Activated CD4-positive, alpha-beta T cell treated with anti-CD3 and anti-CD28 coated beads for 48 hours (primary cell): ENCODE measurements around the gene CX3CL1.
"Not testable (repeated sequence)": the region's sequence is repeated elsewhere in the genome, so short reads cannot be mapped to it uniquely, and the experiment has no call there.

Experiments used
- DNase-seq: peaks from one replicate; pipeline ENCODE4 v3.0.0-alpha.2; 2020

Gene CX3CL1

GRCh38 chr16:57383276-57384247 lies 11.3 kb downstream of the CX3CL1 start:
- no peak for DNase-seq

GRCh38 chr16:57384248-57385070 lies 12.2 kb downstream of the CX3CL1 start:
- DNase-seq: no peak

- DNase-seq: no peak
These were observed 12.8 kb downstream of the CX3CL1 start for GRCh38 chr16:57385083-57385482.

GRCh38 chr16:57386381-57386951 lies 14.2 kb downstream of the CX3CL1 start:
- DNase-seq: no peak

DNA sequence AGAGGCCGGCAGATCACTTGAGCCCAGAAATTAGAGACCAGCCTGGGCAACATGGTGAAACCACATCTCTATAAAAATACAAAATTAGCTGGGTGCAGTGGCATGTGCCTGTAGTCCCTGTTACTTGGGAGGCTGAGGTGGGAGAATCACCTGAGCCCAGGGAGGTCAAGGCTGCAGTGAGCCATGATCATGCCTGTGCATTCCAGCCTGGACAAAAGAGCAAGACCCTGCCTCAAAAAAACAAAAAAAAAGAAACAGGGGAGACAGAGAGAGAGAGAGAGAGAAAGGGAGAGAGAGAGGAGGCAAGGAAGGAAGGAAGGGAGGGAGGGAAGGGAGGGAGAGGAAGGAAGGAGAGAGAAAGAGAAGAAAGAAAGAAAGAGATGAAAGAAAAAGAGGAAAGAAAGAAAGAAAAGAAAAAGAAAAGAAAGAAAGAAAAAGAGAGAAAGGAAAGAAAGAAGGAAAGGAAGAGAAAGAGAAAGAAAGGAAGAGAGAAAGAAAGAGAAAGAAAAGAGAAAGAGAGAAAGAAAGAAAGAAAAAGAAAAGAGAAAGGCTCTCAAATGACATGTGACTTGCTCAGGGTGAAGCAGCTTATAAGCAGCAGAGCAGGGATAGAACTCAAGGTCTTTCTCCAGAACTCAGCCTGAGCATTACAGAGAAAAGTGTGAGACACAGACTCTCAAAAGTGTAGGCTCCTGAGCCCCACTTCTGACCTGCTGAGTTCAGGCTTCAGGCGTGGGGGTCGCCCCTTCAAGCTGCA lies 15.5 kb downstream of the CX3CL1 start:
- no peak for DNase-seq

DNA sequence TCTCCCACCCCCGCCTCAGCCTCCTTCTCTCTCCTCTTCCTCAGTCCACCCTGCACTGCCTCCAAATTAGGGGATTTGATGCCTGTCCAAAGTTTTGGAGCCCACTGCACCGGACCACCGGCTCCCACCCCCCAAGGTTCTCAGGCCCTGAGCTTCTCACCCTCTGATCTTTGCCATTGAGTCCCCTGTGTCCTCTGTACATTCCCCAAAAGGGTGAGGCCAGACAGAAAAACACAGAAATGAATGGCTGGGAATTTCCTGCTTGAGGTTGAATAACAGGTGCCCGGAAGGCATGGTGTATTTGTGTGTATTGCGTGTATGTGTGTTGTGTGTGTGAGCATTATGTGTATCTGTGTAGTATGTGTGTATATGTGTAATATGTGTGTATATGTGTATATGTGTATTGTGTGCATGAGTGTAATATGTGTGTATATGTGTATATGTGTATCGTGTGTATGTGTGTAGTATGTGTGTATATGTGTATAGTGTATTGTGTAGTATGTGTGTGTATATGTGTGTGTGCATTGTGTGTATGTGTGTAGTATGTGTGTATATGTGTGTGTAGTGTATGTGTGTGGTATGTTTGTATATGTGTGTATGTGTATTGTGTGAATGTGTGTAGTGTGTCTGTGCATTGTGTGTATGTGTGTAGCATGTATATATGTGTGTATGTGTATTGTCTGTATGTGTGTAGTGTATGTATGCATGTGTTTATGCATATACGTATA lies 16.2 kb downstream of the CX3CL1 start:
- DNase-seq: no peak

DNA sequence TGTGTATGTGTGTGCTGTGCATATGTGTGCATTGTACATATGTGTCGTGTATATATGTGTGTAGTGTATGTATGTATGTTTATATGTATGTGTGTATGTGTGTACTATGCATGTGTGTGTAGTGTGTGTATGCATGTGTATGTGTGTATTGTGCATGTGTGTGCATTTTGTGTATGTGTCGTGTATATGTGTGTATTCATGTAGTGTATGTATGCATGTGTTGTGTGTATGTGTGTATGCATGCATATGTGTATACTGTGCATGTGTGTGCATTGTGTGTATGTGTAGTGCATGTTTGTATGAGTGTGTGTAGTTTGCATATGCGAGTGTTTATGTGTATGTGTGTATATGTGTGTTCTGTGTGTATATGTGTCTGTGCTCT lies 16.8 kb downstream of the CX3CL1 start:
- DNase-seq: no peak

DNA sequence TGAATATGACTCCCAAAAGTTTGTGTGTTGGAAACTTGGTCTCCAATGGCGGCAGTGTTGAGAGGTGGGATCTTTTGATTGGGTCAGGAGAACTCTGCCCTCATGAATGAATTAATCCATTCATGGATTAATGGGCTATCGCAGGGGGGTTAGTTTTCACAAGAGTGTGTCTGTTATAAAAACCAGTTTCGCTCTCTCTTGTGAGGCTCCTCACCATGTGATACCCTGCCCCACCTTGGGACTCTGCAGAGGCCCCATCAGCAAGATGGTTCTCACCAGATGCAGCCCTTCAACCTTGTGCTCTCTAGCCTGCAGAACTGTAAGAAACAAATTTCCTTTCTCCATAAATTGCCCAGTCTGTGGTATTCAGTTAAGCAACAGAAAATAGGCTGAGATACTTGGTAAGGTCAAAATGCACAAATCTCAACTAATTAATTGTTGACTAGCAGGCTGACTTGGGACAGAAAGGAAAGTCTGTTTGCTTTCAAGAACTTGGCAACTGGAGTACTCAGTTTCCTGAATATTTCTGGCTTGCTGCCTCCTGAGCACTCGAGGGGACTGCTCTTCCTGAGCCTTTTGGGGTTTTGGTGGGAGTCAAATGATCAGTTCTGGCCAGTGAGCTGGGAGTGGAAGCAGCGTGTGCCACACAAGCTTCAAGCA lies 18.5 kb downstream of the CX3CL1 start:
- no peak for DNase-seq

- no peak for DNase-seq
These were observed 19.0 kb downstream of the CX3CL1 start for GRCh38 chr16:57391300-57391699.

GRCh38 chr16:57391708-57392107 lies 19.4 kb downstream of the CX3CL1 start:
- no peak for DNase-seq

DNA sequence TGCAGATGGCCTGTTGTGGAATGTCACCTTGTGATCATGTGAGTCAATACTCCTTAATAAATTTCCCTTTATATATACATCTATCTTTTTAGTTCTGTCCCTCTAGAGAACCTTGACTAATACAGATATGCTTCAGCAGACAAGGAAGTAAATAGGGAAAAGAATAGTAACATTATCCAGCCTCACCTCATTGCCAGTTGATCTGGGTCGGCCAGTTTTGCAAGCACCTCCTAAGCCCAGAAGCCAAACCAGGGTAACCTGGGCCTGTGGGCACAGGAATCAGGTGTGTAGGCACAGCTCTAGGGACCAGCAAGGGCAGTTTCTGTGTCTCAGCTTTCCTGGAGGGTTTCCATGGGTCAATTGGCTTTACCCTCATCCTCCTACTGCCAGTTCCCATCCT lies 20.4 kb downstream of the CX3CL1 start:
- no peak for DNase-seq

DNA sequence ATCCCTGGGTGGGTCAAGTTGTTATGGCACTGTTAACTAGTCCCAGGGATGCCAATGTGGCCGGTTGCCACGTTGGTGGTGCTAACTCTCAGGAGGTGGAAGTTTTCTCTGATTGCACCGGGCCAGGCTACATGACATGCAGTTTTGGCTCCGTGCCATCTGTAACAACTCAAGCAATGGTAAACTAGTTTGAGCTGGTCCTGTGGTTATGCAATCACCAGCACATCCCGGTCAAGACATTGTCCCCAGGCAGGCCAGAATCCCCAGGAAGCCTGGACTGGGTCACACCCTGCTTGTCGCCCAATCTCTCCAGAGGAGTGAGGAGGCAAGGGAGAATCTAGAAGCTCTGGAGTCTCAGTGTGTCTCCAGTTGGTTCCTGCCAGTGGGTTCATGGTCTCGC lies 22.2 kb downstream of the CX3CL1 start:
- DNase-seq: no peak

DNA sequence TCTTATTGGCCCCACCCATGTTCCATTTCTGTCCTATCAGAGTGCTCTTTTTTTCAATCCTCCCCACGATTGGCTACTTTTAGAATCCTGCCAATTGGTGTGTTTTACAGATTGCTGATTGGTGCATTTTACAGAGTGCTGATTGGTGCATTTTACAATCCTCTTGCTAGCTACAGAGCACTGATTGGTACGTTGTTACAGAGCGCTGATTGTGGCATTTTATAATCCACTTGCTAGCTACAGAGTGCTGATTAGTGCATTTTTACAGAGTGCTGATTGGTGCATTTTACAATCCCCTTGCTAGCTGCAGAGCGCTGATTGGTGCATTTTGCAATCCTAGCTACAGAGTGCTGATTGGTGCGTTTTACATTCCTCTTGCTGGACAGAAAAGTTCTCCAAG lies 22.7 kb downstream of the CX3CL1 start:
- DNase-seq: no peak

DNA sequence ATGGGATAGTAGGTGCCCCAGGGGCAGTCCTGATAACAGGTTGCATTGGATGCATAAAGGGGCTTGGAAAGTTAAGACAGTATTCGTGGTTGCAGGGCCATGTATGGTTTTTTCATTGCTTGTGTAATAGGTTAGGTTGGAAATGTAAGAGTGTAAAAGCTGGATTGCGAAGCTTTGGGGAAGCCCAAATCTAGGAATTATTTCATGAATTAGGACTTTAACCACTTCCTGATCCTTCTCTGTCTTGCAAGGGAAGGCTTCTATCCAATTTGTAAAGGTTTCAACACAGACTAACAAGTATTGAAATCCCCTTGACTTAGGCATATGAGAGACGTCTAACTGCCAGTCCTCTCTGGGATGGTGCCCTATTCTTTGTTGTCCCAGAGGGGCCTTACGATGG lies 24.5 kb downstream of the CX3CL1 start:
- DNase-seq: no peak

DNA sequence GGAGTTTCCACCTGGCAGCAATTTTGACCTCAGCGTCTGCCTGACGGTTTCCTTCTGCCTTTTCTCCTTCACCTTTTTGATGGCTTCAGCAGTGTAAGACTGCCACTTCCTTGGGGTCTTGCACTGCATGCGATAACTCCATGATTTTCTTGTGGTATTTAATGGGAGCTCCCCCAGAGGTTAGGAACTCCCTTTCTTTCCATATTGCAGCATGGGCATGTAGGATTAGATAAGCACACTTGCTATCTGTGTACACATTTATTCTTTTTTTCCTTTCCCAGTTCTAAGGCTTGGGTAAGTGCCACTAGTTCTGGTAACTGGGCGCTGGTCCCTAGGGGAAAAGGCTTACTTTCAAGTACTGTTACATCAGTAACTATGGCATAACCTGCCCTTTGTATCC lies 25.2 kb downstream of the CX3CL1 start:
- not testable (repeated sequence) for DNase-seq

DNA sequence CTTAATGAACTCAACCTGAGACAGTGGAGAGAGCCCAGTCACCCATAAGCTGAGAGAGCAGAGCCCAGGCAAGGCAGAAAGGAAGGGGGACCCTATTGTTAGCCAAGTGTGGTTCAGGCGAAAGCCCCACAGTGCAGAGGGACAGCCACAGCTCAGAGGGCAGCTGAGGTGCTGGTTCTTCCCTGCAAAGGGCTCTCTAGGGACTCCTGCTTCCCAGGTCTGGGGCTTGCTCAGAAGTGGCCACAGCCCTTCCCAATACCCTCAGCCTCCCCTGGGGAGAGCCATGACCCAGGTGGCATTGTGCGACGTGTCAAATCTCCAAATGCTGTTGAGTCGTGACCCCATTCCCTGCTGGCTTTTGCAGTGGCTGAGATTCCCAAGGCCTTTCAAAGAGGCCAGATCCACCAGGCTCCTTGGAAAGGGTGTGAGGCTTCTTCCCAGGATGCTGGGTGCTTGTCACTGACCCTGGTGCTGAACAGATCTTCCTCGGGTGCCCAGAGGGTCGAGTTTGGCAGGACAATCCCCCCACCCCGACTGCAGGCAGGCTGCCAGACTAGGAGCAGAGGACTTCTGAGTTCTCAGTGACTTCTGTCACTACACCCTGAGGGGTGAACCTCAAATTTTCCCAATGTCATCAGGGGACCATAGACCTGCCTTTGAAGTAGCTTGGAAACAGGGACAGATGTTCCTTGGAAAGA lies 29.8 kb downstream of the CX3CL1 start:
- DNase-seq: no peak

DNA sequence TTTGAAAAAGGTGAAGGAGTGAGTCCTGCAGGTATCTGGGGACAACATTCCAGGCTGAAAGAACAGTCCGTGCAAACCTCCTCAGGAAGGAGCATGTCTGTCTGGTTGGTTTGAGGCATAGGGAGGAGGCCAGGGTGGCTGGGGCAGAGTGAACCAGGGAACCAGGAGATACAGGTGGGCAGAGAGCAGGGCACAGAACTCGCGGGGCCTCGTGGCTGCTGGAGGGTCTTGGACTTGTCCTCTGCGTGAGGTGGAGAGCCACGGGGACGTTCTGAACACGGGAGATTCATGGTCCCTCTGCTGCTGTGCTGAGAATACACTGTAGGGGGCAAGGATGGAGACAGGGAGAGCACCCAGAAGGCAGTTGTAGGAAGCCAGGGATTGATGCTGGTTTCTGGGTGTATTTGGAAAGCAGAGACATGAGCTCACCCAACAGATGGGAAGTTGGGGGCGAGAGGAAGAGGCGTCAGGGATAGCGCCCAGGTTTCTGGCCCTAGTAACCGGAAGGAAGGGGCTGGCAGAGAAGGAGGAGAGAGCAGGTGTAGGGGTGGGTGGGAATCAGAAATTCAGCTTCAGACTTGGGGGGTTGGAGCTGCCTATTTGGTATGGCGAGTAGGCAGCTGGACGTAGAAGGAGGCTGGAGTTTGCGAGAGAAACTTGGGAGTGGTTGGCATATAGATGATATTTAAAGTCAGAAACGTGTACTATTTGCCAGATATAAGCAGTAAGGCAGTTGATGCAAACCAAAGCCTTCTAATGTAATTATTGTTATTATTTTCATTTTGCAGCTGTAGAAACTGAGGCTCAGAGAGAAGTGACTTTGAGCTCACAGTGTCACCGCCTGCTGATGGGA lies 31.9 kb downstream of the CX3CL1 start, which contains the start of gene CCL17:
TSS of gene CCL17 (plus strand) at position 803 of the 853 bp plus-strand sequence. CDS start 9,166 bp downstream, outside the sequence.
- DNase-seq: no peak

GRCh38 chr16:57405097-57405496 lies 32.8 kb downstream of the CX3CL1 start:
- no peak for DNase-seq

- no peak for DNase-seq
These were observed 34.6 kb downstream of the CX3CL1 start for GRCh38 chr16:57406881-57407280.
